Osteocyte (in vitro differentiated cells): ENCODE data around the gene STAT5B. TPM values are rescaled to one million over a fixed set of nuclear protein-coding genes. Genes with fewer than 3 reads are reported as not detected.

Experiments
- DNase-seq: peaks from one replicate; pipeline ENCODE4 v3.0.0; 2021; ENCODE audit warnings: mixed read lengths; ENCODE audit not compliant: unreplicated experiment; ENCODE audit errors: extremely low spot score
- H3K27ac Mint-ChIP-seq: one replicate; pipeline ENCODE4 v1.8.0; 2021; ENCODE audit warnings: mild to moderate bottlenecking, mixed read lengths; ENCODE audit not compliant: unreplicated experiment
- H3K27me3 Mint-ChIP-seq: one replicate; pipeline ENCODE4 v1.8.0; 2021; ENCODE audit warnings: mixed read lengths; ENCODE audit not compliant: unreplicated experiment
- H3K36me3 Mint-ChIP-seq: one replicate; pipeline ENCODE4 v1.8.0; 2021; ENCODE audit warnings: mixed read lengths; ENCODE audit not compliant: unreplicated experiment
- H3K4me1 Mint-ChIP-seq: one replicate; pipeline ENCODE4 v1.8.0; 2021; ENCODE audit warnings: mixed read lengths; ENCODE audit not compliant: unreplicated experiment
- H3K4me3 Mint-ChIP-seq: one replicate; pipeline ENCODE4 v1.8.0; 2021; ENCODE audit warnings: mild to moderate bottlenecking, moderate library complexity, mixed read lengths; ENCODE audit not compliant: unreplicated experiment
- H3K9me3 Mint-ChIP-seq: one replicate; pipeline ENCODE4 v1.8.0; 2021; ENCODE audit warnings: mixed read lengths; ENCODE audit not compliant: unreplicated experiment
- CTCF ChIP-seq: fragments of 200-600 bp; sonication (generic); IDR thresholded peaks from 2 replicates; pipeline ENCODE4 v1.5.0; 2021; ENCODE audit warnings: antibody characterized with exemption, mild to moderate bottlenecking, moderate library complexity
- total RNA-seq: library from RNA; stranded (reverse); gene quantifications from 2 replicates; pipeline ENCODE4 v1.2.1, GENCODE V29; 2021

STAT5B gene
- total RNA-seq, 1 donor from 2014 or later: 41.3 TPM

- peaks cover 48% of the 10 kb centered on the region for H3K36me3 Mint-ChIP-seq
- no peaks in the 10 kb centered on the region for H3K9me3 Mint-ChIP-seq
- no peaks in the 10 kb centered on the region for H3K27me3 Mint-ChIP-seq
- no peak overlapping the region for H3K4me3 Mint-ChIP-seq
- no peak overlapping the region for H3K27ac Mint-ChIP-seq
- DNase-seq: no peak
- TF ChIP-seq CTCF: no peak
- H3K4me1 Mint-ChIP-seq: peaks cover 10% of the 10 kb centered on the region
Observed at GRCh38 chr17:42317266-42317845, 41.2 kb upstream of the STAT5B start.

GRCh38 chr17:42316755-42317154 is 40.6 kb upstream of the STAT5B start:
- no peak for TF ChIP-seq CTCF
- DNase-seq: no peak
- H3K4me3 Mint-ChIP-seq: no peak overlapping the region
- peaks cover 14% of the 10 kb centered on the region for H3K4me1 Mint-ChIP-seq
- no peaks in the 10 kb centered on the region for H3K9me3 Mint-ChIP-seq
- H3K36me3 Mint-ChIP-seq: peaks cover 47% of the 10 kb centered on the region
- H3K27me3 Mint-ChIP-seq: no peaks in the 10 kb centered on the region
- H3K27ac Mint-ChIP-seq: no peak overlapping the region

- no peaks in the 10 kb centered on the region for H3K9me3 Mint-ChIP-seq
- no peak for TF ChIP-seq CTCF
- no peak overlapping the region for H3K27ac Mint-ChIP-seq
- H3K4me3 Mint-ChIP-seq: no peak overlapping the region
- H3K4me1 Mint-ChIP-seq: peaks cover 19% of the 10 kb centered on the region
- no peaks in the 10 kb centered on the region for H3K27me3 Mint-ChIP-seq
- H3K36me3 Mint-ChIP-seq: peaks cover 48% of the 10 kb centered on the region
- no peak for DNase-seq
Observed at GRCh38 chr17:42315402-42316156, 39.4 kb upstream of the STAT5B start.

- no peak overlapping the region for H3K27ac Mint-ChIP-seq
- H3K4me1 Mint-ChIP-seq: peaks cover 10% of the 10 kb centered on the region
- no peak for TF ChIP-seq CTCF
- H3K4me3 Mint-ChIP-seq: no peak overlapping the region
- no peaks in the 10 kb centered on the region for H3K27me3 Mint-ChIP-seq
- peaks cover 48% of the 10 kb centered on the region for H3K36me3 Mint-ChIP-seq
- no peak for DNase-seq
- H3K9me3 Mint-ChIP-seq: no peaks in the 10 kb centered on the region
Observed at GRCh38 chr17:42313773-42314566, 37.8 kb upstream of the STAT5B start.

GRCh38 chr17:42313389-42313772 is 37.2 kb upstream of the STAT5B start:
- no peak overlapping the region for H3K4me3 Mint-ChIP-seq
- H3K9me3 Mint-ChIP-seq: no peaks in the 10 kb centered on the region
- peak overlapping the region; percentile 41 for H3K27ac Mint-ChIP-seq
- peaks cover 10% of the 10 kb centered on the region for H3K4me1 Mint-ChIP-seq
- TF ChIP-seq CTCF: no peak
- no peaks in the 10 kb centered on the region for H3K27me3 Mint-ChIP-seq
- no peak for DNase-seq
- peaks cover 44% of the 10 kb centered on the region for H3K36me3 Mint-ChIP-seq
